GM08714 (cell line): ENCODE data around the gene SPAG6.
"Not testable (repeated sequence)": the region's sequence is repeated elsewhere in the genome, so short reads cannot be mapped to it uniquely, and the experiment has no call there.

Source experiments
- H3K4me3 ChIP-seq: fragments of 200-500 bp; sonication (Bioruptor generic); 2 replicates; pipeline ENCODE4 v1.5.1; 2014; ENCODE audit warnings: mild to moderate bottlenecking, low read length, inconsistent platforms
- ZNF274 ChIP-seq: IDR thresholded peaks from 2 replicates; pipeline ENCODE4 v1.6.1; 2012; ENCODE audit warnings: mild to moderate bottlenecking, low read depth, low read length

Gene SPAG6

GRCh38 chr10:22345301-22346095 is at the start of gene SPAG6:
SPAG6 (plus strand) TSS chr10:22345496; CDS start chr10:22345612, 116 bp downstream.
- TF ChIP-seq ZNF274: no peak

DNA sequence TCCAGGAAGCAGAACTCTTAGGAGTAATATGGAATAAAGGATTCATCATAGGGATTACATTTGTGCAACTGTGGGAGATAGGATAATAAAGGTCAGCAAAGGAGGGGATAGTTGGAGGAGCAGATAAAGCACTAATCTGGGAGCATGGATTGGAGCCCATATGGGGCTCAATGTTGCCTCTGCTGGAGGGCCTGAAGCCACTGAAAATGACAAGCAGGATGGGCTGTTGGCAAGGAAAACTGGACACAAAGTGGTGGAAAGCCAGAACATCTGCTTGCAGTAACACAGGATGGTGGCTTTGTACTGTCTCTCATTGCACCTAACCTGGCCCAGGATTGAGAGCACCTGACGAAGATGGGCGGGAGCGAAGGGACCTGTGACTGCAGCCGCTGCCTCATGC is 44.1 kb upstream of the SPAG6 start:
- TF ChIP-seq ZNF274: no peak

More at GRCh38 chr10:22345301-22346095, at the start of gene SPAG6:
- peak within 1 kb of the TSS; percentile 57; the same call in 1 of the 2 replicates for H3K4me3 ChIP-seq

DNA sequence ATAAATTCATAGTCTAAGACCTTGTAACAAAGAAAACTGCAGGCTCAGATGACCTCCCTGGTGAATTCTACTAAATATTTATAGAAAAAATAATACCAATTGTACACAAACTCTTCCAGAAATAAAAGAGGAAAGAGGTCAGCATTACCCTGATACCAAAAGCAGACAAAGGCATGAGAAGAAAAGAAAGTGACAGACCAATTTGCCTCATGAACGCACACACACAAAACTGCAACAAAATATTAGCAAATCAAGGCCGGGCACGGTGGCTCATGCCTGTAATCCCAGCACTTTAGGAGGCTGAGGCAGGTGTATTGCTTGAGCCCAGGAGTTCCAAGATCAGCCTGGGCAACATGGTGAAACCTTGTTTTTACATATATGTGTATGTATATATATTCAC is 41.8 kb upstream of the SPAG6 start:
- TF ChIP-seq ZNF274: no peak

More for the DNA sequence above, 44.1 kb upstream of the SPAG6 start:
- no peak overlapping the region for H3K4me3 ChIP-seq

GRCh38 chr10:22305721-22306120 is 39.6 kb upstream of the SPAG6 start:
- no peak for TF ChIP-seq ZNF274
- H3K4me3 ChIP-seq: no peak overlapping the region

More for the DNA sequence above, 41.8 kb upstream of the SPAG6 start:
- H3K4me3 ChIP-seq: no peak overlapping the region

DNA sequence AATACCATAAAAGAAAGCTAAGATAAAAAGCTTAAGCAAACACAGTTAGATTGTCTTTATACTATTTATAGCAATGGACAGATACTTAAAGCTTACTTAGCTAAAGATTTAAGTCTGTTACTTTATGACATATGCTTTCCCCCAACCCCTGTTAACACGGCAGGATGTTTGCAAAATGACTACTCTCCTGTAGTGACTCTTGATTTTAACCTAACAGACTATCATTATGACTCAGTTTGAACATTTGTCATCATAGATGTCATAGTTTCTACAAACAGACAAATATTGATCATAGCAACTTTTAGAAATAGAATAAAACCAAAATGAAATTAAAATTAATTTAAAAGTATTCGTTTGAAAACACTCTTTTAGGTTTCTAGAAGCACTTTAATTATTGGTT is 36.9 kb upstream of the SPAG6 start:
- no peak for TF ChIP-seq ZNF274
- H3K4me3 ChIP-seq: no peak overlapping the region

GRCh38 chr10:22309180-22310000 is 35.9 kb upstream of the SPAG6 start:
- H3K4me3 ChIP-seq: no peak overlapping the region
- TF ChIP-seq ZNF274: no peak

GRCh38 chr10:22310012-22310411 is 35.3 kb upstream of the SPAG6 start:
- not testable (repeated sequence) for H3K4me3 ChIP-seq

DNA sequence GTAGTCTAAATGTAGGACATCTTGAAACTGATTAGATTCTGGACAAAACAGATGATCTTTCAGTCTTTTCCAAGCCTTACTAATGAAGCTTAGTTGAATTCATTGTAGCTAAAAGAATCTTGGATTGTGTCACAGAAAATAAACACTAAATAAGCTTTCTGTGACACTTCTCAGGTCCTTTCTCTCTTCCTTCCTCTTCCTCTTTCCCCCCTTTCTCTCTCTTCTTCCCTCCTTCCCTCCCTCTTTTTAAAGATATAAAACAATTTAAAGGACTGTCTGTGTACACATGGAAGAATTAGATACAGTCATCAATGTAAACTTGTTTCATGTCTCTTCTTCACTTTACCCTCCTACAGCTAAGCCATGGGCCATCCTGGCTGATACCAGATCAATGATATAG is 34.4 kb upstream of the SPAG6 start:
- TF ChIP-seq ZNF274: no peak
- H3K4me3 ChIP-seq: no peak overlapping the region

DNA sequence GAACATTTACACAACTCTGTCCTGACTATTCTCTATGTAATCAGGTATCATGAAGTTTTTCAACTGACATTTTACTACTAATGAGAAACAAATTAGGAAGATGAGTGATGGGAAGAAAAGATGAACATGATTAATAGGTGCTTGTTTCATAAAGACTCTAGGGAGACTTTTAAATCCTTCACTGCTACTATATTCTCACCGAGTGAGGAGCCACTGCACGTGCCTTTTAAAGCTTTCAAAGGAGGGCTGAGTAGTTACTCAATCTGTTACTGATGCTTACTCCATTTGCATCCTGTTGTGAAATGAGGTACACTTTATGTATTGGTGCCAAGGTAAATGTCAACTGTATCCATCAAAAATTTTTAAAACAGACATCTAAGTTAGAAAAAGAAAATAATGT is 30.4 kb upstream of the SPAG6 start:
- TF ChIP-seq ZNF274: no peak
- no peak overlapping the region; the same call in 1 of the 2 replicates for H3K4me3 ChIP-seq

DNA sequence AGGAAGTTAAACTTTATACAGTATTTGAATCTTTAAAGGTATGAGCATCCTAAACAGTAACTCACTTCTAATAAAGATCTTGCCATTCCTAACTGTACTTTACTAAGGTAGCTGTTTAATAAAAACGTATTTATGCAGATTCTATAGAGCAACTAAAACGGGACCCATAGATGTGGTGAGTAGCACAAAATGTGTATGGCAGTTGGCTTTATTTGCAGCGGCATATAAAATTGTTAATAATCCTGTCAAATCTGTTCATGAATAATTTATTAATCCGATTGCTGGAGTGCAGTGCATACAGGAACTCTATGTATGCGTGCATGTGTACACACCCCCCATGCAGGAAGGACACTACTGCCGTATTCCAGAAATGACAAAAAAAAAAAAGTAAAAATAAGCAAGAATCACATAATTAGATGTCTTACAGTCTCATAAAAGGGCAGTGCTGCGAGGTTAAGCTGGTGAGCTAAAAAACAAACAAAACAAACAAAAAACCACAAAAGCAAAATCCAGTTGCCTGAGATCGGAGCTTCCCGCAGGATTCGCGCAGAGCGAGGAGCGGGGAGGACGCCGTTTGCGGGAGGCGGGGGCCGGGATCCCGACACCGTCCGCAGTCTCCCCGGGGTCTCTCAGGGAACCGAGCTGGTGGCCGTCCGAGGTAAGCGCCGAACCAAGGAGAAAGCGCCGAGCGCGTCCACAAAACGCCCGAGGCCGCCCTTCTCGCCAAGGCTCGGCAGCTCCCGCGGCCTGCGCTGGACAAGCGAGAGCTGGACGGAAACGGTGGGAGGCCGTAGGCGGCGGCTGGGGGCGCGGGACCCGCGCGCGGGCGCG is 29.6 kb upstream of the SPAG6 start:
- TF ChIP-seq ZNF274: no peak
- H3K4me3 ChIP-seq: peak overlapping the region; percentile 94

- H3K4me3 ChIP-seq: peak within 1 kb of the TSS; percentile 94
- no peak for TF ChIP-seq ZNF274
These were observed 28.8 kb upstream of the SPAG6 start, which contains the start of gene COMMD3 for GRCh38 chr10:22316286-22317075. COMMD3 (plus strand) TSS chr10:22316388; CDS start chr10:22316418, 30 bp downstream.

- H3K4me3 ChIP-seq: peak overlapping the region; percentile 94
- no peak for TF ChIP-seq ZNF274
These were observed 28.3 kb upstream of the SPAG6 start for GRCh38 chr10:22317076-22317370.

GRCh38 chr10:22317771-22318565 is 27.3 kb upstream of the SPAG6 start:
- no peak for TF ChIP-seq ZNF274
- no peak overlapping the region; the same call in 1 of the 2 replicates for H3K4me3 ChIP-seq

- no peak overlapping the region for H3K4me3 ChIP-seq
- TF ChIP-seq ZNF274: no peak
These were observed 26.5 kb upstream of the SPAG6 start for GRCh38 chr10:22318772-22319171.
